ENCODE results near the gene PLSCR4. TPM values are rescaled to one million over a fixed set of nuclear protein-coding genes. Genes with fewer than 3 reads are reported as not detected.

Gene PLSCR4
- total and polyA plus RNA-seq, 2 of the 8 experiments (the other 6 are each of a cell fraction or from before 2014, with no cell fraction given) = 1.8 to 2.9 TPM

DNA sequence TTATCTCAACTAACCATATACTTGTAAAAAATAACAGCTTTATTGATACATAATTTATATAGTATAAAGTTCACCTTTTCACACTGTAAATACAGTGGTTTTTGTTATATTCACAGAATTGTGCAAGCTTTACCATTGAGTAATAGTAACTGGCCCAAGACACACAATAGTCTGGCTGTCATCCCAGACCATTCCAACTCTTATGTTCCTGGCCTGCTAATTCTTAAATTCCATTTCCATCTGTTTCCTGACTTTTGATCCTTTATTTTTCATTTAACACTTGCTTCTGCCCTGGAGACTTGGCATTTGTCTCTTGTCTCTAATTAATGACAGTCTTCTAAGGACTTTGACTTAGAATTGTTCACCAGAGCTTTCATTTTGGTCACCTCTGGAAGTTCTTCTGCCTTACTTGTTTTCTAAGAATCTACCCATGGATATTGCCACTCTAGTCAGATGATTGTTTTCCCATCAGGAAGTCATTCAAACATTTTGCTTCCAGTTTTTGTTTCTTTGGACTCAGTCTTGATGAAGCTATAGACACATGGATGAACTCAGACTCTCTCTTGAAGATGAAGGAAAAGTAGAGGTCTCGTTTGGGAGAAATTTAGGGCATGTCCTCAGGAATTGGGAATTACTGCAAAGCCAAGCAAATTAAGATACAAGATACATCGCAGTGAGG lies 27.2 kb upstream of the PLSCR4 start:
- Histone ChIP-seq H4K8ac (ENCODE audit: extremely low read depth, insufficient read depth, low read length) (no peak overlapping the region), H3K23ac (ENCODE audit: insufficient read length) (no peak overlapping the region), H3K4ac (replicated peaks; ENCODE audit: insufficient read length, low read depth, low read length) (no peak overlapping the region), H3K56ac (replicated peaks; ENCODE audit: insufficient read length, low read depth, low read length) (no peak overlapping the region), H3K27ac (ENCODE audit: low read depth, low read length) (no peak overlapping the region), H3K9ac (replicated peaks in 1 of 4; ENCODE audit: extremely low read depth in 1 of 4, low read depth in 3 of 4, low read length in 3 of 4) (no peak overlapping the region), H3K4me2 (ENCODE audit: insufficient read depth in 1 of 2, low read depth in 2 of 2, low read length in 2 of 2) (no peak overlapping the region), H3K79me1 (ENCODE audit: low read depth, low read length) (no peaks in the 10 kb centered on the region), H4K91ac (replicated peaks; ENCODE audit: insufficient read length, low read length) (no peak overlapping the region), H2BK120ac (replicated peaks; ENCODE audit: low read depth, low read length) (no peak overlapping the region), H3K79me2 (ENCODE audit: control insufficient read depth in 1 of 2, insufficient read depth in 2 of 2, low read length in 2 of 2) (no peaks in the 10 kb centered on the region), H3K27me3 (replicated peaks in 1 of 4; ENCODE audit: control insufficient read depth in 3 of 4, extremely low read depth in 1 of 4, insufficient read depth in 3 of 4, low read length in 3 of 4) (no peaks in the 10 kb centered on the region), H4K20me1 (replicated peaks in 1 of 2; ENCODE audit: control insufficient read depth in 1 of 2, insufficient read depth in 2 of 2, low read length in 2 of 2) (no peaks in the 10 kb centered on the region), H4K5ac (ENCODE audit: insufficient read length, low read depth, low read length) (no peak overlapping the region), H3K14ac (ENCODE audit: insufficient read length) (no peak overlapping the region), H2BK20ac (ENCODE audit: low read length) (no peak overlapping the region), H3K4me3 (ENCODE audit: extremely low read depth in 1 of 4, insufficient read depth in 2 of 4, low read depth in 3 of 4, low read length in 4 of 4) (no peak overlapping the region), H2AFZ (ENCODE audit: low read length) (no peak overlapping the region), H3K23me2 (ENCODE audit: low read depth, low read length) (no peaks in the 10 kb centered on the region; the same call in 1 of the 2 replicates), H3K4me1 (replicated peaks in 1 of 4; ENCODE audit: control insufficient read depth in 3 of 4, insufficient read depth in 4 of 4, low read length in 3 of 4) (no peaks in the 10 kb centered on the region), H3K36me3 (ENCODE audit: control insufficient read depth in 2 of 4, insufficient read depth in 4 of 4, low read length in 3 of 4) (no peaks in the 10 kb centered on the region), H2BK15ac (ENCODE audit: low read length) (no peak overlapping the region), H3K9me3 (ENCODE audit: insufficient read depth in 2 of 2, low read depth in 1 of 2, low read length in 1 of 2) (no peaks in the 10 kb centered on the region), H2AK5ac (ENCODE audit: low read depth, low read length) (no peak overlapping the region), H3K18ac (ENCODE audit: extremely low read depth, low read length) (no peak overlapping the region), H2BK5ac (ENCODE audit: low read depth, low read length) (no peak overlapping the region), H2BK12ac (ENCODE audit: low read depth, low read length) (no peak overlapping the region)
- FAIRE-seq (no peak), DNase-seq (ENCODE audit: low read depth in 1 of 2, low spot score in 2 of 2) (no peak)
- CTCF ChIA-PET (ENCODE audit: partially characterized antibody) = interaction anchor here (1.2 kb wide), 1 partner anchor 54 kb away, joined by 4 read pairs; no protein-coding TSS in a partner anchor
- 79% methylated on average over 2 of the region's 2 CpGs; no CpG with 5 or more reads in 1 of the 2 experiments for WGBS, 2 experiments (ENCODE audit: extremely low coverage in 1 of 2, insufficient coverage in 1 of 2, insufficient read length in 1 of 2, insufficient replicate concordance in 2 of 2, low coverage in 1 of 2, low lambda C conversion rate in 2 of 2, missing lambda C conversion rate in 1 of 2)
- POLR2A ChIA-PET (ENCODE audit: partially characterized antibody) = no interaction called here
- TF ChIP-seq KDM1A (IDR thresholded peaks at IDR 0.05; ENCODE audit: borderline replicate concordance, low read length) (no peak), CREB1 (IDR thresholded peaks at IDR 0.05) (no peak), POU5F1 (IDR thresholded peaks at IDR 0.05; ENCODE audit: low read depth, low read length) (no peak), JUN (IDR thresholded peaks at IDR 0.05; ENCODE audit: low read depth, low read length) (no peak), CTBP2 (IDR thresholded peaks at IDR 0.05; ENCODE audit: borderline replicate concordance, insufficient read depth, insufficient read length, low read length) (no peak), SRF (IDR thresholded peaks at IDR 0.05; ENCODE audit: low read depth, low read length) (no peak), RXRA (IDR thresholded peaks at IDR 0.05; ENCODE audit: insufficient read depth, low read depth, low read length) (no peak), FOSL1 (IDR thresholded peaks at IDR 0.05; ENCODE audit: insufficient read depth, low read depth, low read length) (no peak), SUZ12 (IDR thresholded peaks at IDR 0.05; ENCODE audit: low read length) (no peak), GTF2F1 (IDR thresholded peaks at IDR 0.05; ENCODE audit: borderline replicate concordance, low read depth, low read length) (no peak), ZNF274 (IDR thresholded peaks at IDR 0.05; ENCODE audit: borderline replicate concordance, extremely low read depth, low read length) (no peak), TEAD4 (IDR thresholded peaks at IDR 0.05; ENCODE audit: low read depth, low read length) (no peak), CBX8 (IDR thresholded peaks at IDR 0.05; ENCODE audit: borderline replicate concordance, low read depth, low read length) (no peak), KDM4A (IDR thresholded peaks at IDR 0.05; ENCODE audit: low read depth, low read length, severe bottlenecking) (no peak)
